ENCODE data around the gene MBNL1. TPM values are rescaled to one million over a fixed set of nuclear protein-coding genes. Genes with fewer than 3 reads are reported as not detected.

Gene MBNL1
- total RNA-seq, 1 donor from 2014 or later: 69.4 TPM

- H3K36me3 Mint-ChIP-seq: peaks cover 49% of the 10 kb centered on the region
- no peaks in the 10 kb centered on the region for H3K4me1 Mint-ChIP-seq (ENCODE audit: unreplicated experiment)
- H3K9me3 Mint-ChIP-seq: no peaks in the 10 kb centered on the region
- H3K27me3 Mint-ChIP-seq: no peaks in the 10 kb centered on the region
- no peak overlapping the region for H3K4me3 Mint-ChIP-seq
- TF ChIP-seq CTCF (conservative IDR thresholded peaks at IDR 0.05): no peak
- no peak for DNase-seq (ENCODE audit: extremely low spot score, unreplicated experiment)
- no peak overlapping the region for H3K27ac Mint-ChIP-seq
Observed at GRCh38 chr3:152419748-152420147, 151.0 kb downstream of the MBNL1 start.

GRCh38 chr3:152421162-152421561 is 152.4 kb downstream of the MBNL1 start:
- Mint-ChIP-seq H3K4me1 (ENCODE audit: unreplicated experiment) (no peaks in the 10 kb centered on the region), H3K27me3 (no peaks in the 10 kb centered on the region), H3K4me3 (no peak overlapping the region), H3K36me3 (peaks cover 41% of the 10 kb centered on the region), H3K9me3 (no peaks in the 10 kb centered on the region), H3K27ac (no peak overlapping the region)
- TF ChIP-seq CTCF (conservative IDR thresholded peaks at IDR 0.05): no peak
- DNase-seq (ENCODE audit: extremely low spot score, unreplicated experiment): no peak

GRCh38 chr3:152426393-152426792 is 157.7 kb downstream of the MBNL1 start:
- H3K27me3 Mint-ChIP-seq: no peaks in the 10 kb centered on the region
- H3K9me3 Mint-ChIP-seq: no peaks in the 10 kb centered on the region
- peaks cover 15% of the 10 kb centered on the region for H3K36me3 Mint-ChIP-seq
- no peak for TF ChIP-seq CTCF (conservative IDR thresholded peaks at IDR 0.05)
- no peak overlapping the region for H3K4me3 Mint-ChIP-seq
- H3K27ac Mint-ChIP-seq: no peak overlapping the region
- H3K4me1 Mint-ChIP-seq (ENCODE audit: unreplicated experiment): peaks cover 4% of the 10 kb centered on the region
- no peak for DNase-seq (ENCODE audit: extremely low spot score, unreplicated experiment)

- H3K36me3 Mint-ChIP-seq: peaks cover 5% of the 10 kb centered on the region
- H3K27ac Mint-ChIP-seq: no peak overlapping the region
- no peak overlapping the region for H3K4me3 Mint-ChIP-seq
- peaks cover 4% of the 10 kb centered on the region for H3K4me1 Mint-ChIP-seq (ENCODE audit: unreplicated experiment)
- H3K9me3 Mint-ChIP-seq: no peaks in the 10 kb centered on the region
- no peak for TF ChIP-seq CTCF (conservative IDR thresholded peaks at IDR 0.05)
- DNase-seq (ENCODE audit: extremely low spot score, unreplicated experiment): no peak
- no peaks in the 10 kb centered on the region for H3K27me3 Mint-ChIP-seq
Observed at GRCh38 chr3:152428577-152428976, 159.8 kb downstream of the MBNL1 start.

GRCh38 chr3:152430223-152431002 is 161.7 kb downstream of the MBNL1 start:
- Mint-ChIP-seq H3K9me3 (no peaks in the 10 kb centered on the region), H3K27me3 (no peaks in the 10 kb centered on the region), H3K27ac (no peak overlapping the region), H3K4me3 (no peak overlapping the region), H3K36me3 (peaks cover 20% of the 10 kb centered on the region), H3K4me1 (ENCODE audit: unreplicated experiment) (peaks cover 4% of the 10 kb centered on the region)
- TF ChIP-seq CTCF (conservative IDR thresholded peaks at IDR 0.05): no peak
- no peak for DNase-seq (ENCODE audit: extremely low spot score, unreplicated experiment)

Measured in type B pancreatic cell (in vitro differentiated cells).